ENCODE measurements around the gene PDCD11.
A peak's percentile ranks its signal among the peaks of the same experiment; 100 is the strongest.

PDCD11 gene

GRCh38 chr10:103447187-103447586, 50.8 kb downstream of the PDCD11 start:
- Histone ChIP-seq H3K4me3 (ENCODE audit: low read depth, low read length) (no peak overlapping the region), H3K4me1 (peaks cover 2% of the 10 kb centered on the region; the same call in 1 of the 2 replicates), H3K9me3 (no peaks in the 10 kb centered on the region), H3K36me3 (peaks cover 74% of the 10 kb centered on the region), H3K27me3 (no peaks in the 10 kb centered on the region)
- no peak for TF ChIP-seq CTCF (IDR thresholded peaks at IDR 0.05; ENCODE audit: low read depth, low read length)
- DNase-seq: no peak

GRCh38 chr10:103448746-103449145, 52.3 kb downstream of the PDCD11 start:
- no peaks in the 10 kb centered on the region for H3K9me3 ChIP-seq
- H3K36me3 ChIP-seq: peaks cover 61% of the 10 kb centered on the region
- no peak for DNase-seq
- H3K4me1 ChIP-seq: peaks cover 9% of the 10 kb centered on the region
- TF ChIP-seq CTCF (IDR thresholded peaks at IDR 0.05; ENCODE audit: low read depth, low read length): no peak
- no peaks in the 10 kb centered on the region for H3K27me3 ChIP-seq
- H3K4me3 ChIP-seq (ENCODE audit: low read depth, low read length): no peak overlapping the region

- no peak for TF ChIP-seq CTCF (IDR thresholded peaks at IDR 0.05; ENCODE audit: low read depth, low read length)
- H3K4me1 ChIP-seq: peaks cover 9% of the 10 kb centered on the region
- H3K9me3 ChIP-seq: no peaks in the 10 kb centered on the region
- DNase-seq: no peak
- no peak overlapping the region for H3K4me3 ChIP-seq (ENCODE audit: low read depth, low read length)
- peaks cover 54% of the 10 kb centered on the region for H3K36me3 ChIP-seq
- H3K27me3 ChIP-seq: no peaks in the 10 kb centered on the region
Measured at GRCh38 chr10:103449208-103450144, 53.0 kb downstream of the PDCD11 start.

GRCh38 chr10:103450201-103450695, 53.8 kb downstream of the PDCD11 start:
- no peak for TF ChIP-seq CTCF (IDR thresholded peaks at IDR 0.05; ENCODE audit: low read depth, low read length)
- peak overlapping the region; percentile 68 for H3K4me3 ChIP-seq (ENCODE audit: low read depth, low read length)
- H3K36me3 ChIP-seq: peaks cover 46% of the 10 kb centered on the region
- no peaks in the 10 kb centered on the region for H3K9me3 ChIP-seq
- no peak for DNase-seq
- H3K4me1 ChIP-seq: peaks cover 7% of the 10 kb centered on the region
- no peaks in the 10 kb centered on the region for H3K27me3 ChIP-seq

GRCh38 chr10:103451091-103451813, 54.8 kb downstream of the PDCD11 start:
- peak overlapping the region; percentile 68 for H3K4me3 ChIP-seq (ENCODE audit: low read depth, low read length)
- no peaks in the 10 kb centered on the region for H3K9me3 ChIP-seq
- TF ChIP-seq CTCF (IDR thresholded peaks at IDR 0.05; ENCODE audit: low read depth, low read length): no peak
- no peaks in the 10 kb centered on the region for H3K27me3 ChIP-seq
- peaks cover 36% of the 10 kb centered on the region for H3K36me3 ChIP-seq
- H3K4me1 ChIP-seq: peaks cover 7% of the 10 kb centered on the region
- peak; percentile 81 for DNase-seq

Data from BE2C (cell line).